ENCODE results near the gene WDR27. TPM values are rescaled to one million over a fixed set of nuclear protein-coding genes. Genes with fewer than 3 reads are reported as not detected.

The WDR27 gene
- total and polyA plus RNA-seq, 7 donors = 1.2 to 46.0 (median 20.0) TPM

DNA sequence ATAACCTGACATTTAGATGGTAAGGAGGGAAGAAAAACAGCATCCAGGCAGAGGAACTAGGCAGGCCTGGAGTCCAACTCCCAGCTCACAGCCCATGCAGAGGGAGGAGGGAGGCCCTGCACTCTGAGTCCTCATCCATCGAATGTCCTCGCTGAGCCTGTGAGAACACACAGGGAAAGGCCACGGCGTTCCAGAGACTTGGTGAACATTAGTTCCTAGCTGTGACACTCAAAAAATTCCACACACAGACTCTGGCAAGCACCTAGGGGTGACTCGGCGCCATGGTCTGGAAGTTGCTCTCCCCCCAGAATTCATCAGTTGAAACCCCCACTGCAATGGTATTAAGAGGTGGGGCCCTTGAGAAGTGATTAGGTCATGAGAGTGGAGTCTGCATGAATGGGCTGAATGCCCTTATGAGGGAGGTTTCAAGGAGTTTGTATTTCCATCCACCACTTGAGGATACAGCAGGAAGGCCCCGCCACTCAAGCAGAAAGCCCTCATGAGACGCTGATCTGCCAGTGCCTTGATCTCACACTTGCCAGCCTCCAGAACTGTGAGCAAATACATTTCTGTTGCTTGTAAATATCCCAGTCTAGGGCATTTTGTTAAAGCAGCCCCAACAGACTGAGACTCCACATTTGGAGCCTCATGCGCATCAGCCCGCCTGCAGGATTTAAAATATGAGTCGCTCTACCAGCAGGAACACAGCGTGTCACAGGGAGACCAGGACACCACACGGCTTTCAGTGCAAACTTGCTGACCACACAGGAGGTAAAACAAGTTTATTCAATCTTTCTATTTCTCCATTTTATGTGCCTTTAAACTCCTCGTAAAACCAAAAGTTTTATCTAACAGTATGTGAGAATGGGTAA is 73.9 kb downstream of the WDR27 start:
- no peaks in the 10 kb centered on the region for H3K4me1 ChIP-seq
- DNase-seq = no peak
- no peaks in the 10 kb centered on the region for H3K27me3 ChIP-seq
- no peaks in the 10 kb centered on the region for H3K9me3 ChIP-seq
- TF ChIP-seq POLR2A (IDR thresholded peaks at IDR 0.05) = no peak
- no peak for TF ChIP-seq CTCF (IDR thresholded peaks at IDR 0.05)
- TF ChIP-seq EP300 (IDR thresholded peaks at IDR 0.05) = no peak
- no peak for TF ChIP-seq POLR2AphosphoS5 (IDR thresholded peaks at IDR 0.05)
- no peak overlapping the region for H3K4me3 ChIP-seq
- intact Hi-C loops (cut with DNase I) = no loop called here
- H3K27ac ChIP-seq = no peak overlapping the region
- WGBS, 2 donors = 95 to 96% methylated on average over 14 of the region's 14 CpGs
- H3K36me3 ChIP-seq = peaks cover 0 to 55% (median 4%) of the 10 kb centered on the region in 4 donors

GRCh38 chr6:169626649-169627048 is 75.2 kb downstream of the WDR27 start:
- Histone ChIP-seq H3K4me1 (no peaks in the 10 kb centered on the region), H3K27ac (no peak overlapping the region), H3K36me3 (peaks cover 0 to 45% (median 1%) of the 10 kb centered on the region in 4 donors), H3K27me3 (no peaks in the 10 kb centered on the region), H3K4me3 (no peak overlapping the region), H3K9me3 (no peaks in the 10 kb centered on the region)
- 96 to 97% methylated on average over 13 of the region's 13 CpGs for WGBS, 2 donors
- intact Hi-C loops (cut with DNase I) = no loop called here
- DNase-seq = no peak
- TF ChIP-seq POLR2AphosphoS5 (IDR thresholded peaks at IDR 0.05) (no peak), EP300 (IDR thresholded peaks at IDR 0.05) (no peak)

DNA sequence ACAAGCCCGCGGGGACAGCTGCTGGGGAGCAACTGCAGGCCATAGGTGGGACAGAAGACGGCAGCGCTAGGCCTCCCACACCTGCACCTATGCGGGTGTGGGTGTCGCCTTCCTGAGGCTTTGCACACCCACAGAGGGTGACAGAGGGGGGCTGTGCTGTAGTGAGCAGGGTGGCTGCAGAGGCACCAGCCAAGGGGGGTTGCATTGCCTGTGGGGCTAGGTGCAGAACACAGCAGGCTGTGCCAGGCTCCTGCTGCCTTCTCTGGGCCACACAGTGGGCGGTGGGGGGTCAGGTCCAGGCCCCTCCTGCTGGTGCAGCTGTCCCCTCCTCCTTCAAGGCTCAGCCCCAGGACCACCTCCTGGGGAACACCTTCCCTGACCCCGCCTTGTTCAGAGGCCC is 75.7 kb downstream of the WDR27 start:
- no peaks in the 10 kb centered on the region for H3K9me3 ChIP-seq
- intact Hi-C loops (cut with DNase I) = no loop called here
- no peak overlapping the region for H3K27ac ChIP-seq
- no peak for DNase-seq
- TF ChIP-seq CTCF (IDR thresholded peaks at IDR 0.05) = no peak
- TF ChIP-seq POLR2AphosphoS5 (IDR thresholded peaks at IDR 0.05) = no peak
- no peak for TF ChIP-seq POLR2A (IDR thresholded peaks at IDR 0.05)
- TF ChIP-seq EP300 (IDR thresholded peaks at IDR 0.05) = no peak
- no peaks in the 10 kb centered on the region for H3K4me1 ChIP-seq
- H3K4me3 ChIP-seq = no peak overlapping the region
- peaks cover 0 to 40% (median 0%) of the 10 kb centered on the region in 4 donors for H3K36me3 ChIP-seq
- WGBS, 2 donors = 89 to 95% methylated on average over 8 of the region's 8 CpGs
- no peaks in the 10 kb centered on the region for H3K27me3 ChIP-seq

- TF ChIP-seq POLR2A (IDR thresholded peaks at IDR 0.05) (no peak), POLR2AphosphoS5 (IDR thresholded peaks at IDR 0.05) (no peak), EP300 (IDR thresholded peaks at IDR 0.05) (no peak), CTCF (IDR thresholded peaks at IDR 0.05) (no peak)
- no peak for DNase-seq
- Histone ChIP-seq H3K27ac (no peak overlapping the region), H3K27me3 (no peaks in the 10 kb centered on the region), H3K4me1 (peaks cover 0 to 5% (median 0%) of the 10 kb centered on the region in 4 donors), H3K4me3 (no peak overlapping the region), H3K9me3 (no peaks in the 10 kb centered on the region), H3K36me3 (peaks cover 0 to 37% (median 0%) of the 10 kb centered on the region in 4 donors)
- intact Hi-C loops (cut with DNase I) = no loop called here
- 96% methylated on average over 15 of the region's 15 CpGs for WGBS, 2 donors
Observed at GRCh38 chr6:169625376-169625775, 76.5 kb downstream of the WDR27 start.

DNA sequence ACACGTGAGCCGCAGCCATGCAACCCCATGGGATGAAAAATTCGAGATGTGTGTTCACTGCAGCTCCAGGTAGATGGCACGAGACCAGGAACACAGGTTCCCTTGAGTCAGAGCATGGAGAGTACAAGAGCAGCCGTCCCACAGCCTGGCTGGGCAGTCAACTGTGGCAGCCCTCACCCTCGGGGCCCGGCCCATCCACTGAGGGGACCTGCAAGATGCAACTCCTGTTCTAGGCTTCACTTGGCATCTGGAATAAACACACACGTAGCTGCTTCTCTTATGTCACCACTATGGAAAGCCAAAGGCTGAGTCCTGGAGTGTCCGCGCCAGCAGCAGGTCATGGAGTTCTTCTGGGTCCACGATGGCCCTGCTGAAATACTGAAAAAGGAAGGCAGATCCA is 77.0 kb downstream of the WDR27 start:
- no peaks in the 10 kb centered on the region for H3K27me3 ChIP-seq
- no peak overlapping the region for H3K4me3 ChIP-seq
- H3K9me3 ChIP-seq = no peaks in the 10 kb centered on the region
- H3K36me3 ChIP-seq = peaks cover 0 to 37% (median 0%) of the 10 kb centered on the region in 4 donors
- WGBS, 2 donors = 95 to 96% methylated on average over 11 of the region's 11 CpGs
- peaks cover 0 to 11% (median 0%) of the 10 kb centered on the region in 4 donors for H3K4me1 ChIP-seq
- H3K27ac ChIP-seq = no peak overlapping the region
- no peak for DNase-seq
- TF ChIP-seq POLR2AphosphoS5 (IDR thresholded peaks at IDR 0.05) (no peak), CTCF (IDR thresholded peaks at IDR 0.05) (no peak), POLR2A (IDR thresholded peaks at IDR 0.05) (no peak), EP300 (IDR thresholded peaks at IDR 0.05) (no peak)
- intact Hi-C loops (cut with DNase I) = no loop called here

Data from sigmoid colon (tissue), 7 donors.